GM21515 (cell line): ENCODE results near the gene PLXDC2.

Source experiments
- ATAC-seq: cut with Tn5 transposase; IDR thresholded peaks from one replicate; pipeline ENCODE4 v1.9.1; 2021; ENCODE audit not compliant: unreplicated experiment

Gene PLXDC2

DNA sequence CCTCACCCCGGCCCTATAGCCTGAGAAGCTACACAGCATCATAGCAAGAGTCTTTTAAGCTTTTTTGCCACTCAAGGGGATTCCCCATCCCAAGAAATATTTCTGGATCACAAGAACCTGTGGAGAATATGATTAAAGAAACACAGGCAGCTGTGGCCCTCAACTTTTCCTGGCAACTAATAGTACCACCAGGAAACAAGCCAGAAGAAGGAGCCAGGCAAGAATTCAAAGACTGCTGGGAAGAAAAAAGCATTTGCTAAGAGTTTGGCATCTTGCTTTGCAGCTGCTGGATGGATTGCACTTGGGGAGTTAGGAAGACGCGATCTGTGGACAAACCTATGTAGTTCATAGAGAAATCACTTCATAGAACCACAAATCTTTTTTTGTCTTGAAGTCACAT, 437.8 kb downstream of the PLXDC2 start:
- no peak for ATAC-seq

DNA sequence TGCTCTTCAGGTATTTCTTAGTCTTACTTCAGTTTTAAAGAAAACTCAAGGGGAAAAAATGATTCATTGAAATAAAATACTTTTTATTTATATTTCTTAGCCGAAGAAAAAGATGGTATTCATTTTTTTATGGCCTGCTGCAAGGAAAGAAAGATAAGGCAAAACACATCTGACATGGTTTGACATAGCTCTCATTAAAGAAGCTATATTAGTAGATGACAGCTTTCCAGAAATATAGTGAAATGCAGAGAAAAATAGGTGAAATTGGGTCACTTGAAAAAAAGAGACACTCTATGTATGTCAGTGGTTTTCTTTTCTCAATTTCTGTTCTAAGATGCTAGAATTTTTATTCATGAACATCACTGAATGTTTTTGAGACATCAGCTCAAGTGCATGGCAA, 438.3 kb downstream of the PLXDC2 start:
- no peak for ATAC-seq

DNA sequence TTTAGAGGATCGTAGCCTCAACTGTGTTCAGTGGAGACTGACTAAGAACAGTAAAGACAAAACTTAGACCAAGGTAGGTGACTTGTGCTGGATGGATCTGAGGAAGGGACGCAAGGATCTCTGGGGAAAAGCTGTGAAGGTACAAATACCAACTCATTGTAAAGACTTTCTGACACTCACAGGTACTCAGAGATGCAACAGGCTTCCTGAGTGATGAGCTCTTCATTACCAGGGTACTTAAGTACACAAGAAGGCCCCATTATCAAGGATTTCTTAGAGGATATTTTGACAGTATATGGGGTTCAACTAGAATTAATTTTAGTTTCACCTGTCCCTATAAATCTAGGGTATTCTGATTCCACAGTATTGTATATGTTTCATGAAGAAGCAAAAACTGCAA, 440.7 kb downstream of the PLXDC2 start:
- ATAC-seq, result no peak

DNA sequence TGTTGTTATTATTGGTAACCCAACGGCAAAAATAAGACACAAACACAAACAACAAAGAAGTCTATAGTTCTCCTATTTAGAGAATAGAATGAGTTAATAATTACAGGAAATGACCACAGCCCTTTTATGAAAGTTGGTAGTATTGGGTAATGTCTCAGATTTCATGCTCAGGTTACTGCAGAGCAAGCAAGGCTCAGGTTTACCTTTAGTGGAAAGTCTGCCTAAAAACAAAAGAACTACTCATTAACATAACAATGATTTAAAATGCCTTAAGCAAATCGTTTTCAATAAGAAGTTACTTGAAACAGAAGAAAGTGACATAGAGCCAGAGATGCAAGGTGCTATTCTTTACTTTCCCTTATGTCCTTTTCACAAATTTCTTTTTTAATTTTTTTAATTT, 441.2 kb downstream of the PLXDC2 start:
- no peak for ATAC-seq

DNA sequence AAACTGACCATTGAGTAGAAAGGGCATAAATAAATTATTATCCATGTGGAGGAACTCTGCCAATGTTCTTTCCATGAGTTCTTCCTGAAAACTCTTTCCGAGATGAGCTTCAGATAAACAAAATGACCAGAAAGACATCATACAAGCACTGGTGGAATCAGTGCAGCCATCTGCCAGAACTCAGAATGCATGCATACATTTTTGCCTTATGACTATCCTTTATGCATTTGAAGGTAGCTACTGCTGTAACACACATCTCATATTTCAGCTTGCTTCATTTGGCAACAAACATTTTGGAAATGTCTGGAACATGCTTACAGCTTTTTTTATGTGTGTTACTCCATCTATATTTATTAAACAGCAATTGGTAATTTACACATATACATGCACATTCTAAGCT, 448.9 kb downstream of the PLXDC2 start:
- ATAC-seq, result no peak

DNA sequence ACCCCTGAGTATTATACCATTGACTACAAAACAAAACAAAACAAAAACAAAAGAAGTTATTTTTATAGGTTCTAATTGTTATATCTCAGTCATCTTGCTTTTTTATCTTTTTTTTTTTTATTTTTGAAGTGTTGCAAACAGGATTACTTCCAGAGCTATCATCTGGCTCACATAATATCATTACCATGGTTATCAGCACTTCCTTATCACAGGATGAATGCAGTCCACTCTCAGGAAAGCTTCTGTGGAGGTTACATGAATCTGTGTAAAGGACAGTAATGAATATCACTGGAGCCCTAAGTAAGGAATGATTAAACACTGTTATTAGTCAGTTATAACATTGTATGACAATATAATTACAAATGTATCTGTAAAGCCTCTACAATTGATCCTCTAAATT, 451.5 kb downstream of the PLXDC2 start:
- ATAC-seq, result no peak

DNA sequence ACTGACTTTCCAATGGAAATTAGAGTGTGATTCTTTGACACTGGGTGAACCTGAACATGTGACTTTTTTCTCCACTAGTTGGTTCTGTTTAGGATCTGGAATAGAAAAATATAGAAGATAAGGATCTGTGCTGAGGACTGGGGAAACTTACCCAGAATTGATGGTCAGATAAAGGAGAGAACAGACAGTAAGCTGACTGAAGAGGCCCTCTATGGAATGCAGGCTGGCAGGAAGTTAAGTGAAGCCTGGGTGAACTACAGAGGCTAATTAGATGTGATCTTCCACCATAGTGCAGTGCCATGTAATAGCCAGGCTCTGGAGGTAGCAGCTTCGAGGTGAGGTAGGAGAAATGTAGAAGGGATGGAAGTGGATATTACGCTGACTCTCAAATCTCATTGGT, 455.3 kb downstream of the PLXDC2 start:
- no peak for ATAC-seq

DNA sequence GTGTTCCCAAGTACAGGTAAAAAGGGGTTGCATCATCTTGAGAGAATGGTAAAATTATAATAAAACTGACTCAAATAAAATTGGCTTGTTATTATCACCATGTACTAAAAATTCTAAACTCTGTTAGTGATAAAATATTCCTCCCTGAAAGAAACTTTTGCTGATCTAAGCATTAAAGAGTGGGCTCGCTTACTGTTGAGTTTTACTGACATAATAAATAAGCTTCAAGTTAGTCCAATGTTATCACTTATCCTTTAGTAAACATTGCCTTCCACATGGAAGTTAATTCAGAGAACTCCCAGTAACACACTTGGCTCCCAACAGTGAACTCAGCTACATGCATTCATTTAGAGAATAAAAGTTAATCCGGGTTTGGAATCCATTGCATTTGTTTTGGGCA, 456.4 kb downstream of the PLXDC2 start:
- no peak for ATAC-seq

DNA sequence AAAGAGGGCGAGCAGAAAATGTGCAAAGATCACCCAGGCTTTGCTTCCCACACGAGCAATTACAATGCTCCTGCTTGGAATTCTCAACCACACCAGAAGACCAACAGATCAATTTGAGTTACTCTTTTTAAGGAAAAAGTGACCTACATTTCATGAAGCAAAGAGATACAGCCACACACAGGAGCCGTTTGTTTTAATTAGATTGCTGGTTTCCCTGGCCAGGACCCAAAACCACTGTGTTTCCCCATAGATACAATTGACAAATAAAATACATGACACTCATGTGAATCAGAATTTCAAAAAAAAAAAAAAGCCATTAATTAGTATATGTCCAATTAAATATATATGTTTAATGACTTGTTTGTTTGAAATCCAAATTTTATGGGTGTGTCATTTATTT, 458.3 kb downstream of the PLXDC2 start:
- ATAC-seq, result no peak

DNA sequence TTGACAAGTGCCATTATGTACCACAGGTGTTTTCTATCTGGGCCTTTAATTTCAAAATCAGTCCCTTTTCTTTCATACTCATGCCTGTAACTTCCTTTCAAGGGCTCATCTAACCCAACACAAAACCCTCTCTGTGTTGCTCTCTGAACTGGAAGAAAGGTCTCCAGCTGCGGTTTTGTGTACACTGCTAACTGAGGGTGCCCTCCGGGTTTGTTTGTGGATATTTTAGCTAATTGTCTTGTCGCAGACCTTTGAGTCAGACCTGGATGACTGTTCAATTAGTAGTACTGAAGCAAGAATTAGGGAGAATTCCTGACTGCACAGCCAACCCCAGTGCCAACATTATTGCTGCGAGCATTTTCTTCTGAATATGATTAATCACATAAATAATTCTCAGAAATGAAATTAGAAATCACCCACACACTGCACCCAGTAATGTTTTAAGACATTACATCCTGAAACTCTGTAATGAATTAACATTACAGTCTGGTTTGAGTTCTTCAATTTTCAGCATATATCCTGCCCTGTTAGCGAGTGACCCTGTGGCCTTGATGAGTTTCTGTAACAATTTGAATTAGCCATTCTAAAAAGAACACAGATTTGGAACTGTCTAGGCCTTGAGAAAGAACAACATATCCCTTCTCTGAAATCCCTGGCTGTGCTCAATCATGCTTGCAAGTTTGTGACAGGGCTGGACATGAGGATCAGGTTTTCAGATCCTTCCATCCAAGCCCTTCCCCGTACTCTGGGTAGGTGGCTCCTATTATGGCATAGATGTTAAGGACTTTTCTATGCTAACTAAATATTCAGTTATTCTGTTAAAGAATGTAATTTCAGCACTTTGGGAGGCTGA, 460.1 kb downstream of the PLXDC2 start:
- no peak for ATAC-seq

DNA sequence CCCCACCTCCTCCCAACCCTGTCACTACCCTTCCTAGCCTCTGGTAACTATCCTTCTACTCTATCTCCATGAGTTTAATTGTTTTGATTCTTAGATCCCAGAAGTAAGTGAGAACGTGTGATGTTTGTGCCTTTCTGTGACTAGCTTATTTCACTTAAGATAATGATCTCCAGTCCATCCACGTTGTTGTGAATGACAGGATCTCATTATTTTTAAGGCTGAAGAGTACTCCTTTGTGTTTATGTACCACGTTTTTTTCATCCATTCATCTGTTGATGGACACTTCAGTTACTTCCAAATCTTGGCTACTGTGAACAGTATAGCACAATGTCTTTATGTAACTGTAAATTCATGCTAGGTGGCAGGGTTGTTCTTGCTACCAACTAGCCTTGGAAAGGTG, 461.6 kb downstream of the PLXDC2 start:
- no peak for ATAC-seq

DNA sequence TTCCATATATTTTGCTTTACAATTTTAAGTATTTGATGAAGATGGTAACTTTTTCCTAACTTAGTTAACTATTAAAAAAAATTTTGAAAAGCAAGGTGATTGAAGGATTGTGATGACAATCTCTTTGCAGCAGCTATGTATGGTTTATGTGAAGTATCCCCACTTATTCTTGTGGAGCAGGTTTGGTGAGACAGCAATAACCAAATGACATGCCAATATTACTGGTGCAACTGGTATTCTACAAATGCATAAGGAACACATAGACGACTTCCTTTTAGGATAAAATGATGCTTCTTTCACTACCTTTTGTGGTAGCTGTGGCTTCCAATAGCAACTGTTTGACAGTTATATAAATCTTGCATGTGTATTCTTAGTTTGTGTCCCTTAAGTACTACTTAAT, 465.3 kb downstream of the PLXDC2 start:
- ATAC-seq, result no peak

DNA sequence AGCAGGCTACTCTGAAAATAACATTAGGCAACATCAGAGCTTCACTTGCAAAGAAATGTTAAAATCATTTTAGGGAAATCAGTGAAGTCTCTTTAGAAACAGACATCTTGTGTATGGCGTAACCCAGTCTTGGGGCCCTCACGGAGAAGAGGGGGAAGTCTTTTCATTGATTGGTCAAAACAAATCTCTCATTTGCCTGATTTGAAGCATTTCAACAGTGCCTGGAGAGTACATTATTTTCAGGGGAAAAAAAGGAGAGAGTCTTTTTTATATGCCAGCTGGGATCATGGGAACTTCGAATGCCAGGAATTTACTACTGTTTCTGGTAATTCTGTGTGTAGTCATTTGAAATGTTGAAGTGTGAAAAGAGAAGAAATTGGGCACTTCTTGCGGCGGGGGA, 471.4 kb downstream of the PLXDC2 start:
- no peak for ATAC-seq

DNA sequence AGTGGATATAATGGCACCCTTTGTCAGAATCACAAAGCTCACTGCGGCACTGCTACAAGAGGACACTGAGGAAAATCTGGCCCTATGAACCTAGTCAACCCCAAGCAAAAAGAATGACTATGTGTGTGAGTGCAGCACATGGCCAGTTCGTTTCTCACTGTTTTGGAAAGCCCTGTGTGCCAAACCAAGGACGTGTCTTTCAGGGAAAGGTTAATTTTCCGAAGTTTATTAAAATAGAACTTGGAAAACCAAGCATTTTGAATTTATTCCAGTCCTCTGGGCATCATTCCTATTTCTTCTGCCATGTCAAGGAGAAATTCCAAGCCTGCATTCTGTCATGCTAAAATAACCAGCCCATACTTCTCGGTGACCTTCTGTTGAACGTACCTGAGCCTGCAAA, 471.8 kb downstream of the PLXDC2 start:
- ATAC-seq, result no peak

DNA sequence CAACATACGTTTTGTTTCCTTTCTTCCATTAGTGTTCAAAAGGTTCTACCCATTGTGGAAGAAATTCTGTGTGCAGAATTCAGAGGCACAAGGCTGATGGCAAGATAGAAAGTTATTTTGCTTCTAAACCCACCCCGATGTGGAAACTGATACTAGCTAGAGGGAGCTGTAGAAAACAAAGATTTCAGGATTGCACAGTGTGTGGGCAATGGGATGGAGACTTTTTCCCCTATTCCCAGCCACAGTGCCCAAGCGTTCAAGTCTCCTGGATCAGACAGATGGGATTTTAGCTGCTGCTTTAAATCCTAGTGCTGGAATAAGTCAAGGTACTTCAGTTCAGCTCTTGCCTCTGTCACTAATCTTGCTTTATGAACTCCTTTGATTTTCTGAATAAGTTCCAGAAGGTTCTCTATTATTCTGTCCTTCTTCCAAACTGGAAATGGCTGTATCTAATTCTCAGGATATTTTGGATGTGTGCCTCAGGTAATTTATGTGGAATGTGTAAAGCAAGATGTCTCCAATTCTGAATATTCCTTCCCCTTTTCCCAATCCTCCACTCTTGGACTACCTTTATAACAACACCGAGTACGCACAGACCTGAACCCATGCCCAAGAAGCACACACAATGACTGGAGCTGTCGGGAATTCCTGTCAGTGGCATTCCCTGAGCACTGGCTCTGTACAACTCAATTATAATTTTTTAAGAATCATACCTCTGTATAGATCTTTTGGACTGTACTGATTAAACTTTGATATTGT, 473.0 kb downstream of the PLXDC2 start:
- no peak for ATAC-seq

DNA sequence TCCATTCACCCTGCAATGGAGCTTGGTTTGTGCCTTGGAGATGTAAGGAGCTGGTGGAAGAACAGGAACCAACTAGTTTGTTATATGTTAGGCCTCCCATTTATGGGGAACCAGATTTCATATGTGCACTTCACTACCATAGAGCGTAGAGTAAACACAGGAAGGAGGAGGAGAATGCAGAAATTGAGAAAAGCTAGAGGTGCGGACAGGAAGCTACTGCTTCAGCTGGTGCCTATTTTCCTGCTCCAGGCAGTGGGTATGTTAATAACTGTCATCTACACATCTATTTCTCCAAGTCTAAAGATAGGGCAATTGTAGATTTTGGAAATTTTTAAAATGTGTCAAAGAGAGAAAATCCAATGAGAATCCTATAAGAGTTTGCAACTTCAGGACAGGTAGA, 482.2 kb downstream of the PLXDC2 start:
- no peak for ATAC-seq

DNA sequence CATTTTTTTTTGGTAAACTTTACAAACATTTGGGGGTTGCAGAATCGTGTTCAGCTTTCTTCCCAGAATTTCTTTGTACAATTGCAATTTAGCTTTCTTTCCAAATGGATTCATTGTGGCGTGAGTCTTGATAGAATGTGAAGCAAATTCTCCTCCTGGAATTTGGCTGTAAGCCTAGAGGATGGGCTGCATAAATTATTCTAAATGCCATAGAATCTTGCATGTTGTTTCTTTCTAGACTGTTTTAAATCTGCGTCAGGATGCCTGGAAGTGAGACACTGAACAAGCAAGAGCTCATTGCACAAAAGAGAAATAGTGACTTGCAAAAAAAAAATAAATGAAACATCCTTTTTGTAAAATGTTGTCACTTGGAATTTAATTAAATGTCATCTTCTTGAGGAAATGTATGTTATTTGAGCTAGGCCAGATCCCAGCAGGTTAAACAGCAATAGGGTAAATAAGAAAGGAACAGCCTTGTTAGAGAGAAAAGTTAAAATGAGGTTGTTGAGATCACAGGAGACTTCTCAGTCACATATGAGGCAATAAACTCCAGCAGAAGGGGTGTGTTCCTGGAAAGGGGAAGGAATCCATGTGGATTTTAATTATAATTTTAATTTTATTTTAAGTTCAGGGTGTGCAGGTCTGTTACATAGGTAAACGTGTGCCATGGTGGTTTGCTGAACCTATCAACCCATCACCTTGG, 483.0 kb downstream of the PLXDC2 start:
- ATAC-seq, result no peak

DNA sequence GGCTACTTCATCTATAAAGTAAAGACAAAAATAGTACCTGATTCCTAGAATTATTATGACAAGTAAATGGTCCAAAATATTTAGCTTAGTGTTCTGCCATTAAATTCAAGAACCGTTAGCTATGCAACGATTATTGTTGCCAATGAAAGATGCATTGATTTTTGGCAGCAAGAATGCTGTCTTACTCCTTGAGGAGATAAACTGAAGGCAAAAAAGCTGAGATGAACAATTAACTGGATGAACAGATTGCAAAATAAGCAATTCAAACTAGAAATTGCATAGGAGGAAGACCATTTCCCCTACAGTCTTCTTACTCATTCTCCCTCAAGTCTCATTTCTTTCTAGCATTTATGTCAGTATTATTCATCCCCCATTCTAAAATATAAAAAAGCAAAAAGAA, 484.5 kb downstream of the PLXDC2 start:
- ATAC-seq, result no peak

DNA sequence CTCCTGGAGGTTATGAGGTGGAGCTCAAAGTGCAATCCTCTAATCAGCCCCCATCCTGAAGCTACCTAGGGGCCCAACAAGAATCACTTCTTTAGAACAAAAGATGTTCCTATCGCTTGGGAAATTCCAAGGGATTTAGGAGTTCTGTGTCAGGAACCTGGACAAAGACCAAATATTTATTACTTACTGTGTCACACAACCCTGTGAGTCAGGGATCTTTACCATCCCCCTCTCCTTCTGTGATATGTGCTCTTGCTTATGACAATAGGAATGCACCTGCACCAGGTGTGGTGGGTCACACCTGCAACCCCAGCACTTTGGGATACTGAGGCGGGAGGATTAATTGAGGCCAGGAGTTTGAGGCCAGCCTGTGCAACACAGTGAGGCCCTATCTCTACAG, 485.8 kb downstream of the PLXDC2 start:
- no peak for ATAC-seq

DNA sequence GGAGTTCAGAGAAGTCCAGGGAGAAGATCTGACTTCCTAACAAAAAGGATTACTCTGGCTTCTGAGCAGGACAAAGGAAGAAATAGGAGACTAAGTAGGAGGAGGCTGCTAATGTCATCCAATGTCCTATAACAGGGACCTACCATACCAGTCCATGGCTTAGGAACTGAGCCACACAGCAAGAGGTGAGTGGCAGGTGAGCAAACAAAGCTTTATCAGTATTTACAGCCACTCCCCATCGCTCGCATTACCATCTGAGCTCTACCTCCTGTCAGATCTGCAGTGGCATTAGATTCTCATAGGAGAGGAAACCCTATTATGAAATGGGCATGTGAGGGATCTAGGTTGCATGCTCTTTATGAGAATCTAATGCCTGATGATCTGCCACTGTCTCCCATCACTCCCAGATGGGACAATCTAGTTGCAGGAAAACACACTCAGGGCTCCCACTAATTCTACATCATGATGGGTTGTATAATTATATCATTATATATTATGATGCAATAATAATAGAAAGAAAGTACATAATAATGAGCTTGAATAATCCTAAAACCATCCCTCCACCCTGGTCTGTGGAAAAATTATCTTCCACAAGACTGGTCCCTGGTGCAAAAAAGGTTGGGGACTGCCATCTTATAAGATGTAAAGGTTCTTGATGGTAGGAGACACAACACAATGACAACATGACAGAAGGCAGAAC, 487.4 kb downstream of the PLXDC2 start:
- no peak for ATAC-seq

DNA sequence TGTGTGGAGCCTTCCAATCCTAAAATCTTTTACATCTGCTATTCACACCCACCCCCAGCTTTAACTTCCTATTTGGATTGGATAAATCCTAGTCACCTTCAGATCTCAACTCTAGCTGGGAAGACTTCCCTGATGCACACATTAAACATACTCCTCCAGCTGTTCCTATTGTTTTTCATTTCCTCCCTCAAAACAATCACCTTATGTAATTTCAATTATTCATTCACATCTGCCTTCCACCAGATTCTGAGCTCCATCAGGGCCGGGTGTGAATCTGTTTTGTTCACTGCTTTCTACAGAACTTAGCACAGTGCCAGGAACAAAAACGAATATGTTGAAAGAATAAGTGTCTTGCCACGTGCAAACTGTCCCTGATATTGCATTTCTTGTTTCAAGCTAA, 497.4 kb downstream of the PLXDC2 start:
- ATAC-seq, result no peak
